Calu3 (cell line): ENCODE results near the gene NHP2. TPM values are rescaled to one million over a fixed set of nuclear protein-coding genes. Genes with fewer than 3 reads are reported as not detected.

ENCODE experiments used
- BruUV-seq: library from RNA; stranded (reverse); fragments of 400-500 nt; replicated peaks from 2 replicates; lab custom pipeline; 2021; lab: Mats Ljungman, UMichigan
- CTCF ChIA-PET: fragments of 300-600 bp; sonication (Branson Sonifier 250); formaldehyde crosslinking; loops from one replicate; lab custom pipeline; 2022; ENCODE audit warnings: antibody characterized with exemption; lab: Charles Lee
- DNase-seq: peaks from one replicate; pipeline ENCODE4 v3.0.0; 2022
- H3K27ac Mint-ChIP-seq: one replicate; pipeline ENCODE4 v1.8.0; 2022; ENCODE audit warnings: mixed read lengths; ENCODE audit not compliant: unreplicated experiment
- H3K27me3 Mint-ChIP-seq: one replicate; pipeline ENCODE4 v1.8.0; 2022; ENCODE audit warnings: mixed read lengths; ENCODE audit not compliant: unreplicated experiment
- H3K36me3 Mint-ChIP-seq: one replicate; pipeline ENCODE4 v1.8.0; 2022; ENCODE audit warnings: mild to moderate bottlenecking, moderate library complexity, mixed read lengths; ENCODE audit not compliant: insufficient read depth, unreplicated experiment
- H3K4me1 Mint-ChIP-seq: one replicate; pipeline ENCODE4 v1.8.0; 2022; ENCODE audit warnings: mild to moderate bottlenecking, low read depth, mixed read lengths; ENCODE audit not compliant: unreplicated experiment
- H3K4me3 Mint-ChIP-seq: one replicate; pipeline ENCODE4 v1.8.0; 2022; ENCODE audit warnings: mild to moderate bottlenecking, low read depth, moderate library complexity, mixed read lengths; ENCODE audit not compliant: unreplicated experiment
- H3K9me3 Mint-ChIP-seq: one replicate; pipeline ENCODE4 v1.8.0; 2022; ENCODE audit warnings: low read depth, mixed read lengths; ENCODE audit not compliant: unreplicated experiment
- intact Hi-C: fragments of 100-400 bp; cut with micrococcal nuclease; formaldehyde crosslinking; loops from one replicate; pipeline ENCODE4 v1.10.0; 2022; ENCODE audit not compliant: unreplicated experiment
- total RNA-seq: library from RNA; stranded (reverse); gene quantifications from 2 replicates; pipeline ENCODE4 v1.2.3, GENCODE V29; 2022
- TF ChIP-seq, protein P1 (sequence below): fragments of 200-600 bp; IDR thresholded peaks from one replicate; pipeline ENCODE4 v1.8.0; 2022; ENCODE audit warnings: antibody characterized with exemption; ENCODE audit not compliant: unreplicated experiment

Gene NHP2
- total RNA-seq, 1 experiment from 2014 or later: 182 TPM

DNA sequence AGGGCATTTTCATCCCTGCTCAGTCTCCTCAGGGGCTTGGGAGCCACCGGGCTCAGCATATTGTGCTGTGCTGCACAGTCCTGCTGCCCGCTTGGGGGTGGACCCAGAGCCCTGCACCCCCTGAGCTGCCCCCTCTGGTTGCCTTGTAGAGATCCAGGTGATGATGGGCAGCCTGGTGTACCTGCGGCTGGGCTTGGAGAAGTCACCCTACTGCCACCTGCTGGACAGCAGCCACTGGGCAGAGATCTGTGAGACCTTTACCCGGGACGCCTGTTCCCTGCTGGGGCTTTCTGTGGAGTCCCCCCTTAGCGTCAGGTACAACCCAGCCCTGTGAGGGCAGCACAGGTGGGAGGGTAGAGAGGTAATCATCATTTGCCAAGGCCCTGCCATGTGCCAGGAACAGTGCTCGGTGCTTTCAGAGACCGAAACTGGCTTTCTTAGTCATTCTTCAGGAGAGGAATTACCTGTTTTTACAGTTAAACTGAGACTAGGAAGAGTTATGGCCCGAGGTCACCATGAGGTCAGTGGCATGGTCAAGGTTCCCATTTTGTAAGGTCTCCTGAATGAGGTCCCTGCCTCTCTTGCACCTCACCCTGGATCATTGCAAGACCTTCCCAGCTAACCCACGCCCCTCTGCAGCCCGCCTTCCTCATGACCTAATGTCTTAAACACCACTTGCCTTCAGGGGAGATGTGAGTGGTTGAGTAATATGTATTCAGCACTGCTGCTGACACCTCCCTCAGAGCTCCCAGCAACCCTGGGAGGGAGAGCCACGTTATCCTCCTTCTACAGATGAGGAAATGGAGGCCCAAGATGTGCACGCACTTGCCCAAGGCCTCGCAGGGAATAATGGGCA, 7.5 kb downstream of the NHP2 start:
- Mint-ChIP-seq H3K9me3 (no peaks in the 10 kb centered on the region), H3K36me3 (peaks cover 84% of the 10 kb centered on the region), H3K4me3 (no peak overlapping the region), H3K4me1 (peaks cover 18% of the 10 kb centered on the region), H3K27me3 (no peaks in the 10 kb centered on the region), H3K27ac (peak overlapping the region; percentile 86)
- no TSS peak for BruUV-seq
- TF ChIP-seq, protein P1, sequence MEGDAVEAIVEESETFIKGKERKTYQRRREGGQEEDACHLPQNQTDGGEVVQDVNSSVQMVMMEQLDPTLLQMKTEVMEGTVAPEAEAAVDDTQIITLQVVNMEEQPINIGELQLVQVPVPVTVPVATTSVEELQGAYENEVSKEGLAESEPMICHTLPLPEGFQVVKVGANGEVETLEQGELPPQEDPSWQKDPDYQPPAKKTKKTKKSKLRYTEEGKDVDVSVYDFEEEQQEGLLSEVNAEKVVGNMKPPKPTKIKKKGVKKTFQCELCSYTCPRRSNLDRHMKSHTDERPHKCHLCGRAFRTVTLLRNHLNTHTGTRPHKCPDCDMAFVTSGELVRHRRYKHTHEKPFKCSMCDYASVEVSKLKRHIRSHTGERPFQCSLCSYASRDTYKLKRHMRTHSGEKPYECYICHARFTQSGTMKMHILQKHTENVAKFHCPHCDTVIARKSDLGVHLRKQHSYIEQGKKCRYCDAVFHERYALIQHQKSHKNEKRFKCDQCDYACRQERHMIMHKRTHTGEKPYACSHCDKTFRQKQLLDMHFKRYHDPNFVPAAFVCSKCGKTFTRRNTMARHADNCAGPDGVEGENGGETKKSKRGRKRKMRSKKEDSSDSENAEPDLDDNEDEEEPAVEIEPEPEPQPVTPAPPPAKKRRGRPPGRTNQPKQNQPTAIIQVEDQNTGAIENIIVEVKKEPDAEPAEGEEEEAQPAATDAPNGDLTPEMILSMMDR: peak; percentile 94
- DNase-seq: peak; percentile 88
- CTCF ChIA-PET: interaction anchor here (0.5 to 6.7 kb wide), 9 partner anchors 8 to 80 kb away, joined by 3 to 112 read pairs (median 4); partner anchors contain the start of gene NHP2
- intact Hi-C loops: loop anchor here (1.0 kb wide), 2 partner anchors 18 to 70 kb away; no protein-coding TSS in a partner anchor

GRCh38 chr5:178143901-178144300, 9.8 kb downstream of the NHP2 start:
- no TSS peak for BruUV-seq
- intact Hi-C loops: no loop called here

GRCh38 chr5:178143246-178143645, 10.4 kb downstream of the NHP2 start:
- intact Hi-C loops: no loop called here
- TF ChIP-seq, protein P1: no peak
- H3K27ac Mint-ChIP-seq: no peak overlapping the region
- BruUV-seq: no TSS peak
- H3K4me3 Mint-ChIP-seq: no peak overlapping the region
- H3K4me1 Mint-ChIP-seq: peaks cover 12% of the 10 kb centered on the region
- no peaks in the 10 kb centered on the region for H3K9me3 Mint-ChIP-seq
- peaks cover 73% of the 10 kb centered on the region for H3K36me3 Mint-ChIP-seq
- no peaks in the 10 kb centered on the region for H3K27me3 Mint-ChIP-seq
- CTCF ChIA-PET: interaction anchor here (1.3 kb wide), 1 partner anchor 66 kb away, joined by 3 read pairs; no protein-coding TSS in a partner anchor
- DNase-seq: no peak

More at GRCh38 chr5:178143901-178144300, 9.8 kb downstream of the NHP2 start:
- no peak overlapping the region for H3K27ac Mint-ChIP-seq
- DNase-seq: no peak
- TF ChIP-seq, protein P1: no peak
- H3K36me3 Mint-ChIP-seq: peaks cover 74% of the 10 kb centered on the region
- H3K9me3 Mint-ChIP-seq: no peaks in the 10 kb centered on the region
- H3K4me1 Mint-ChIP-seq: peaks cover 12% of the 10 kb centered on the region
- H3K27me3 Mint-ChIP-seq: no peaks in the 10 kb centered on the region
- CTCF ChIA-PET: interaction anchor here (0.6 to 6.7 kb wide), 2 partner anchors 68 to 85 kb away, joined by 3 to 112 read pairs; no protein-coding TSS in a partner anchor
- H3K4me3 Mint-ChIP-seq: no peak overlapping the region

GRCh38 chr5:178142642-178143041, 11.0 kb downstream of the NHP2 start:
- no TSS peak for BruUV-seq
- Mint-ChIP-seq H3K4me1 (peaks cover 12% of the 10 kb centered on the region), H3K27ac (no peak overlapping the region), H3K36me3 (peaks cover 71% of the 10 kb centered on the region), H3K27me3 (no peaks in the 10 kb centered on the region), H3K9me3 (no peaks in the 10 kb centered on the region), H3K4me3 (no peak overlapping the region)
- intact Hi-C loops: no loop called here
- TF ChIP-seq, protein P1: no peak
- CTCF ChIA-PET: interaction anchor here (1.3 kb wide), 1 partner anchor 66 kb away, joined by 3 read pairs; no protein-coding TSS in a partner anchor
- no peak for DNase-seq
